ENCODE data around the gene NOSIP. TPM values are rescaled to one million over a fixed set of nuclear protein-coding genes. Genes with fewer than 3 reads are reported as not detected.

Gene NOSIP
- total RNA-seq, 4 donors from 2014 or later = 73.4 to 86.7 (median 80.9) TPM

GRCh38 chr19:49585023-49585422, 4.7 kb upstream of the NOSIP start:
- Histone ChIP-seq H3K27ac (no peak overlapping the region), H3K4me3 (no peak overlapping the region), H3K36me3 (no peaks in the 10 kb centered on the region), H3K4me1 (peaks cover 0 to 6% (median 0%) of the 10 kb centered on the region in 4 donors), H3K27me3 (no peaks in the 10 kb centered on the region), H3K9me3 (no peaks in the 10 kb centered on the region)
- DNase-seq = no peak
- TF ChIP-seq POLR2A (IDR thresholded peaks at IDR 0.05) (no peak), CTCF (IDR thresholded peaks at IDR 0.05) (no peak)

DNA sequence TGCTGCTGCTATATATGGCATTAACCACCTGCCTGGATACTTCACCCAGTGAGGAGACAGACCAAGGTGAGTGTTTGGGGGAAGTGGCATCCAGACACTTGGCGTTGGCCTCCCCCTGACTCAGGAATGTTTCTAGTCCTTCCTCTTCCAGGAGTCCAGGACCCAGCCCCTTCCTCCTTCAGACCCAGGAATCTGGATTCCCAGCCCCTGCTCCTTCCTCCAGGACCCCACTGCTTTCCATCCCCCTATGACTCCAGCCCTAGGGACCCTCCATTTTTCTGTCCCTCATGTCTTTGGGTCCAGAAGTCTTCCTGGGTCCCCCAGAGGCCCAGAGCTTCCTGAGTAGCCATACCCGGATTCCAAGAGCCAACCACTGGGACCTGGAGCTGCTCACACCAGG, 2.9 kb upstream of the NOSIP start:
- DNase-seq = no peak
- Histone ChIP-seq H3K9me3 (no peaks in the 10 kb centered on the region), H3K27me3 (no peaks in the 10 kb centered on the region), H3K36me3 (no peaks in the 10 kb centered on the region), H3K27ac (no peak overlapping the region), H3K4me3 (no peak overlapping the region), H3K4me1 (peaks cover 0 to 14% (median 5%) of the 10 kb centered on the region in 4 donors)
- TF ChIP-seq CTCF (IDR thresholded peaks at IDR 0.05) = no peak
- no peak for TF ChIP-seq POLR2A (IDR thresholded peaks at IDR 0.05)

DNA sequence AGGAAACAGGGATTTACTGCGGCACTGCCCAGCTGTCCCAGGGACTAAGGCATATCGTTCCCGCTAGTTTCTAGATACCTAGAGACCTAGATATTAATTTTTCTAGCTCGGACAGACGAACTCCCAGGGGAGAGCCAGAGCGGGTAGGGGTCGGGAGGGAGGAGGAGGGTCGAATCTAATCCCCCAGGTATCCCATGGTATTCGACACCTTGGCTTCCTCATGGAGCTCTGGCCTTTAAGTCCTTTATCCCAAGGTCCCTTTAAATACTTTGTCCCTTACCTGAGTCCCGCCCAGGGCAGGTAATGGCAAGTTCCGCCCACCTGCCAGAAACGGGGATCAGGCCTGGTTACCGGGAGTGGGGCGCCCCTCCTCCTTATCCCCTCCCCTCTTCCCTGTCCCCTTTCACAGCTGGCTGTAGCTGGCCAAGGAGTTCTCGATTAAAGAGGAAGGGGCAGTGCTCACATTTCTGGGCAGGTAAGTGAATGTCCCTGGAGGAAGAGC, 702 bp upstream of the NOSIP start, which contains the start of gene PRRG2:
TSS of gene PRRG2 (plus strand) at position 310 of the 502 bp plus-strand sequence. CDS start 1,904 bp downstream, outside the sequence.
- DNase-seq = peak in 2 of 3 donors; percentile 72 to 77
- H3K4me1 ChIP-seq = peaks cover 0 to 14% (median 5%) of the 10 kb centered on the region in 4 donors
- H3K36me3 ChIP-seq = peaks cover 0 to 4% (median 0%) of the 10 kb centered on the region in 3 donors
- TF ChIP-seq CTCF (IDR thresholded peaks at IDR 0.05) (no peak), POLR2A (IDR thresholded peaks at IDR 0.05) (peak; percentile 55 to 66)
- no peaks in the 10 kb centered on the region for H3K9me3 ChIP-seq
- no peaks in the 10 kb centered on the region for H3K27me3 ChIP-seq
- peak within 1 kb of the TSS; percentile 47 to 76 (median 64) for H3K4me3 ChIP-seq
- H3K27ac ChIP-seq = peak within 1 kb of the TSS; percentile 62 to 82 (median 78)

GRCh38 chr19:49579947-49580263, 451 bp downstream of the NOSIP start:
- DNase-seq = no peak
- no peaks in the 10 kb centered on the region for H3K9me3 ChIP-seq
- TF ChIP-seq CTCF (IDR thresholded peaks at IDR 0.05) (no peak), POLR2A (IDR thresholded peaks at IDR 0.05) (no peak)

DNA sequence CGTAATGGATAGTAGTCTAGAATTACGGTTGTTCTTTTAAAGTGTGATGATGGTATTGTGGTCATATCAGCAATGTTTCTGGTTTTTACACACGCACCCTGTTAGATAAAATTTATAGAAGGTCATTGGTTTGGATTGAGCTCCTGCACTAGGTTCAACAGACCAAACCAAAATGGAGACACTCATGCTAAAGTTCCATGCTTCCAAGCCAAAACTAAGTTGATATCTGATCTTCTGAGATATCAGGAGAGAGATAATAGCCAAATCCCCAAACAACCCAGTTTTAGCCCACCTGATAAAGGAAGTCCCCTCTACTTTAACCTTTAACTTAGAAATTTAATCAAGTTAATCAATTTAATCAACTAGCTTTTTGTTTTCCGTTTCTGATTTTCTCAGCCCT, 1.2 kb downstream of the NOSIP start:
- H3K27ac ChIP-seq = no peak overlapping the region
- no peaks in the 10 kb centered on the region for H3K27me3 ChIP-seq
- H3K36me3 ChIP-seq = peaks cover 0 to 20% (median 0%) of the 10 kb centered on the region in 3 donors
- TF ChIP-seq POLR2A (IDR thresholded peaks at IDR 0.05) = no peak
- no peak for DNase-seq
- H3K4me1 ChIP-seq = peaks cover 0 to 14% (median 5%) of the 10 kb centered on the region in 4 donors
- no peaks in the 10 kb centered on the region for H3K9me3 ChIP-seq
- H3K4me3 ChIP-seq = peak overlapping the region in 2 of 4 donors; percentile 75 to 76

More at GRCh38 chr19:49579947-49580263, 451 bp downstream of the NOSIP start:
- H3K4me1 ChIP-seq = peaks cover 0 to 14% (median 5%) of the 10 kb centered on the region in 4 donors
- H3K4me3 ChIP-seq = peak overlapping the region; percentile 47 to 76 (median 64)
- peaks cover 0 to 15% (median 0%) of the 10 kb centered on the region in 3 donors for H3K36me3 ChIP-seq
- H3K27ac ChIP-seq = peak overlapping the region; percentile 62 to 82 (median 78)
- no peaks in the 10 kb centered on the region for H3K27me3 ChIP-seq

DNA sequence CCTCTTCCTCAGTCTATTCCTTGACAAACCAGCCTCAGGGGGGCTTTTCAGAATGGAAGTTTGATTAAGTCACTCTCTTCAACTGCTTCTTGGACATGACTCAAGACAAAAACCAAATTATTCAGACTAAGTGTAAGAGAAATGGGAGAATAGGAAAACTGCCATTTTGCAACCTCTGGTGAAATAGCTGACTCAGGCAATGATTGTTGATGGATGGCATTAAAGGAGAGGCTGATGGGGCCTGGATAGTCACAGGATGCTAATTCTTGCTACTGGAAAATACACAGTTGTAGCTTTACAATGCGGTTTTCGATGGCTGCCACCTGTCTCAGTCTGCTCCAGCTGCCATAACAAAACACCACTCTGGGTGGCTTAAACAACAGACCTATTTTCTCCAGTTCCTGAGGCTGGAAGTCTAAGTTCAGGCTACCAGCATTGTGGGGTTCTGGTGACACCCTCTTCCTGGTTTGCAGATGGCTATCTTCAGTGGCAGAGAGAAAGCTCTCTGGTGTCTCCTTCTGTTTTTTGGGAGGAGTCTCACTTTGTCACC, 6.1 kb downstream of the NOSIP start:
- Histone ChIP-seq H3K27me3 (no peaks in the 10 kb centered on the region), H3K9me3 (no peaks in the 10 kb centered on the region), H3K27ac (no peak overlapping the region), H3K4me1 (peaks cover 0 to 31% (median 4%) of the 10 kb centered on the region in 4 donors), H3K4me3 (no peak overlapping the region), H3K36me3 (peaks cover 0 to 31% (median 0%) of the 10 kb centered on the region in 3 donors)
- TF ChIP-seq POLR2A (IDR thresholded peaks at IDR 0.05) (no peak), CTCF (IDR thresholded peaks at IDR 0.05) (no peak)
- DNase-seq = no peak
